GM08714 (cell line): ENCODE results near the gene TMEM232.

Experiments used
- H3K4me3 ChIP-seq: fragments of 200-500 bp; sonication (Bioruptor generic); 2 replicates; pipeline ENCODE4 v1.5.1; 2014; ENCODE audit warnings: mild to moderate bottlenecking, low read length, inconsistent platforms
- ZNF274 ChIP-seq: IDR thresholded peaks from 2 replicates; pipeline ENCODE4 v1.6.1; 2012; ENCODE audit warnings: mild to moderate bottlenecking, low read depth, low read length

Gene TMEM232

DNA sequence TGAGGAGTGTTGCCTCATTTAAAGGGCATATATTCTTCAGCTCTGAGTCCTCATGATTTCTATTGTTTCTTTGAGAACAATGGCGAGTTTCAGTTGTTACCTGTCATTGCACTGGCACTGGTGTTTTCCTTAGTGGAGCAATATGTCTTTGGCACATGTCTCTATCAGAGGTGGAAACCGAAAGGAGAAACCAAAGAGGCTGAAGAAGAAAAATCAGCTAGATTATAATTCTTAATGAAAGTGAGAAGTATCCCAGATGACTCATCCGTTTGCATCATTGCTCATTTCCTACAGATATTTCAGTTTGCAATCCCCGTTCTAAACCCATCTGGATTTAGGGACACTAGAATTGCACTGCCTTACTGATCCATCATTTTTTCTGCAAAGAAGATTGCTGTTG is 324.6 kb downstream of the TMEM232 start:
- H3K4me3 ChIP-seq: no peak overlapping the region
- TF ChIP-seq ZNF274: no peak

DNA sequence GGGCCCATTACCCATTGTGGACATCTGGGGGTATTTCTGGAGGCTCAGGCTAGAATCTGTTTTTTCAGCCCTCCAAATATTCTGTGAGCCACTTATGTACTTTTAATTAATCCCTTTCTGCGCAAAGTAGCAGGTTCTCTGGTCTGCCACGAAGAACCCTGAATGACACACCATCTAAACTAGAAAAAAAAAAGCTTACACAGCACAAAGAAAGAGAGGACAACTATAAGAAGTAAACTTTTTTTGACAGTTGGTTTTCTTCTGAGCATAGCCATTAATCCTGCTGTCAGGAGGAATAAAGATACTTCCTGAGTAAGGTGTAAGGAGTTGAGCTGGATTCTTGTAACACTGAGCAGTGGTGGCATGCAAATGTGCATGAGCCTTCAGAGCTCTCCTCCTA is 327.5 kb downstream of the TMEM232 start:
- H3K4me3 ChIP-seq: no peak overlapping the region
- TF ChIP-seq ZNF274: no peak

DNA sequence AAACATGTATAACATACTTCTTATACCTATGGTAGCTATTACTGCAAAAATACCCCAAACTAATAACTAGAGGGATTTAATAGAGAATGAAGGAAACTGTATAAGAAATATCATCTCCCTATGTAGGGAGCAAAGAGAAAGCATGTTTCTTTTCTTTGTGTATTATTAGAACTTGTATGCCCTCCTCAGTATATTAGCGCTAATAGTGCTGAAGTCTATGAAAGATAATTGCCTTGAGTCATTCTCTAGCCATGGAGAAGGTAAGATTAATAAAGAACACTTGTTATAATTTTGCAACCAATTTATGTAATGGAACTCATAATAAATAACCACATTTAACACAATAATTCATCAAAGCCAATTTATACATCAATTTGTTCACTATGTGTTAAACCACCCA is 329.2 kb downstream of the TMEM232 start:
- no peak for TF ChIP-seq ZNF274
- no peak overlapping the region for H3K4me3 ChIP-seq

DNA sequence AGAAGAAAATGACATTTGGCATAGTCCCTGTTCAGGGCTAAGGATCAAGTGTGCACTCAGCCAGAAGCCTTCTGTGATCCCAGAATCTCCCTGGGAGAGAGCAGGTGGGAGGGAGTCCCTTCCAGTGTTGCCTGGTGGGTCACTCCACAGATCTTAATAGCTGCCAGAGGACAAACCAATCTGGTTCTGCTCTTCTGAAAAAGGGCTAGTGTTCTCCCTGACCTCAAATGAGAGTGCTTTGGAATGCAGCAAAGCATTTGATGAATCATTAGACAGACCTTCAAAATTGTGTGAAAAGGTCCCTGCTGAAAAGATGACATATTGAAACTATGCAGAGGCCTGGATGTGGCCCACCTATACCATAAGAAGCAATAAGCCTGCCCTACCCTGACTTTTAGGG is 339.7 kb downstream of the TMEM232 start:
- no peak overlapping the region for H3K4me3 ChIP-seq
- no peak for TF ChIP-seq ZNF274

DNA sequence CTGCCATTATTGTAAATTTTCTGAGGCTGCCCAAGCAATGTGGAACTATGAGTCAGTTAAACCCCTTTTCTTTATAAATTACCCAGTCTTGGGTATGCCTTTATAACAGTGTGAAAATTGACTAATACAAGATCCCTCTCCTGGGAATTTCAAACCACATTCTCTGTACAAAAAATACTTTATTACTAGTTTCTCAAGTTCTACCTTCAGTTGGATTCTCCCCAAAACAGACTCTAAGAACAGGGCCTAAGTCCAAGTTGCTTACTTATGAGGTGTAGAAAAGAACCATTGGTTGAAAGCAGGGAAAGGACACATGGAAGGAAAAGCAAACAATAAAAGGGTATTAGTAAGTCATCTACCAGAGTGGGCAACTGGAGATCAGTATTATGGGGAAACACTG is 343.2 kb downstream of the TMEM232 start:
- TF ChIP-seq ZNF274: no peak

DNA sequence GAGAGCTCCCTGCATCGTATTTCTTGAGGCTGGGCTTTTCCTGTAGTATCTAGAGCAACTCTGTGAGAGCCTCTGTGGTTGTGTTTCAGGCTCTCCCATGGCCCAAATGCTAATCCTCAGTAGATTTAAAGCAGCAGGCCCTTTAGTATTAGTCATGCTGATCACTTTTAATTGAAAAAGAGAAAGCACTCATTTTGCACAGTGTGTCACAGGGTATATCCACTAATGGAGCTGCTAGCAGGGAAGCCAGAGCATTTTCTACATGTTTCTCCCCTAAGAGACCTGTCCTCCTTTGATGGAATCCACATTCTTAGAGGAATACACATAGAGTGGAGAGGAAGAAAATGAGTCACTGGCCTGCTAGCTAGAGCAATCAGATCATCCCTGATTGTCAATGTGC is 348.5 kb downstream of the TMEM232 start:
- H3K4me3 ChIP-seq: no peak overlapping the region
- TF ChIP-seq ZNF274: no peak

More for the DNA sequence above, 343.2 kb downstream of the TMEM232 start:
- H3K4me3 ChIP-seq: no peak overlapping the region

DNA sequence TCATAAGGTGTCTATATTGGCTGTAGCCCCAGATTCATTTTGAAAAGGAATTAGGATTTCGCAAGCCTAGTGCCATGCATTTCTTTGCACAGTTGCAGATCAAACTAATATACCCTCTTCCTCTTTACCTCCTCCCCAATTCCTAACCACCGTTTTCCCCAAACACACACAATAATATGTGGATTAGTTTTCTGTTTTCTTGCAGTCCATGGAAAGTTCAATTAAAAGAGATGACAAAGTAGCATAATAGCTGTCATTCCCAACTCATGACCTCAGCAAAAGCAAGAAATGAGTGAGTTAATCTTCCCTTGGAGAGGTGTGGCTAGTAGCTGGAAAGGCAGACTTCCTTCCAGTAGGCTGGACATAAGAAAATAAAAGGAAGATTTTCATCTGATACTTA is 349.1 kb downstream of the TMEM232 start:
- no peak overlapping the region for H3K4me3 ChIP-seq
- TF ChIP-seq ZNF274: no peak

DNA sequence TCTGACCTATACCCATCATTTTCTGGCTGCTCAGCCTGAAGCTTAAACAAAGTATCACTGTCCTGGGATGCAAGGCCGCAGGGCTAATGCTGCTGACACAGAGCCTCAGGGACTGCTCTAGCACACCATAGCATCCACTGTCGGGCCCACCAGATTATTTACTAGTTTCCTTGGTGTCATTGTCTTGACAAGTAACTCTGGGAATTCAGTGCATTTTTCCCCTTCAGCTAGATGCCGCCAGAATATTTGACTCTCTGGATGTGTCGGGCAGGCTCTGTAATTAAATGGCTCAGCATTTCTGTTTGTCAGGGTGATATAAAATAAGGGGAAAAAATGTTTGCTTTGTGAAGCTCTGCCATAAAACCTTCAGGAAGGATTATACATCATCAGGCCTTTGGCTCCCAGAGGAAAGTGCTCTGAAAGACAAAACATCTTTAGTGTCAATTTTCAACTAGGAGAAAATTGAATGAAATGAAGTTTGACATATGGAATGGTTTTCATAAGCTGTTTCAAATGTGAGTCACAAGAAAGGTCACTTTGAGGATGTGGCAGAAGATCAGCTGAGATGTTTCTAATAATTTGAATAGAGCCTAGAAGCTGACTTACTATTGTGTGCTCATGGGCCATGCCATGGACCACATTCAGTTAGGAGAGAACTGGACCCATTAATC is 350.1 kb downstream of the TMEM232 start:
- no peak overlapping the region for H3K4me3 ChIP-seq
- TF ChIP-seq ZNF274: no peak

DNA sequence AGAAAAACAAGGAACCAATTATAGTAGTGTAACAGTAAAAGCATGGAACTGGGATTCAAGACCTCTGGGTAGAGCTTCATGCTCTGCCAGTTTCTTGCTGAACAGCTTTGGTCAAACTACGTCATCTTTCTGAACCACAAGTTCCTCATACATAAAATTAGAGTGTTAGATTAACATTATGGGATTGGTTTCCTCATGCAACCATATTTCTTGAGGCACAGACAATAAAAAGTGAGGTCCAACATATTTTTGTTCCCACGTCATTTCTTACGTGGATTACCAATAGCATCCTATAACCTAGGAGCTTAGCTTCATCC is 354.8 kb downstream of the TMEM232 start:
- no peak overlapping the region for H3K4me3 ChIP-seq
- TF ChIP-seq ZNF274: no peak

DNA sequence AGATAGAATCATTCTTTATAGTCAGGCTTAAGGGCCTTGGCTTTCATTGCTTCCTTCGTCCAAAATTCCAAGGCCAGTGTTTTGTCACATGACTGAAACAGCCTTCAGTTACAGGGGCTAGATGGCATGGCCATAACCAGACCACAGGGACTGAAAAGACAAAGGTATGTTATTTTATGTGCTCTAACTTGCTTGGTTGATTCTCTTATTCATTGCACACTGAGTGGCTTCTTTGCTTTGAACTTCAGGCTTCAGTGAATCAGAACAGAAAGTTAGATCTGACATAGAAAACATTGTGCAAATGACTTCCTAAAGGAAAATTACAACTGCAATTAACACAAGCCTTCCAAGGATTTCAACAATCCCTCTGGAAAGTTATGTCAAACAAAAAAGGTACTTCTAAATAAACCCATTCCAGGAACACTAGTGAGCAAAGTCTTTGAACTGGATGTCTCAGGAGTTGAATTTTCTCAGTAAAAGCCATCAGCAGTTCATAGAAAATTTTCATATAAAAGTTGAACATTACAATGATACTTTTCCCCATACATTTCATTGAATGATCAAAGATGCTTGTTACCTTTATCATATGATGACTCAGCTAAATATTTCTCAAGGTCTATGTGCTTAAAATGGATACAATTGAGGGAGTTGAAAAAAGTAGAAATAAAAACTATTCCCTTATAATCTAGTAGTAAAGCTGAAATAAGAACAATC is 355.3 kb downstream of the TMEM232 start:
- no peak for TF ChIP-seq ZNF274
- H3K4me3 ChIP-seq: no peak overlapping the region
